Thyroid gland (tissue), 4 donors: ENCODE data around the gene MYL3. TPM values are rescaled to one million over a fixed set of nuclear protein-coding genes. Genes with fewer than 3 reads are reported as not detected.

Source experiments
- DNase-seq, 2 donors: peaks; one replicate each; pipeline ENCODE4 v3.0.0-alpha.2; 2019
- H3K27ac ChIP-seq, 3 donors: fragments of 200-600 bp; sonication (generic); 1 replicate in 2 of 3; 2 replicates in 1 of 3; pipeline ENCODE4 v1.5.1; 2016 to 2019; ENCODE audit warnings: mild to moderate bottlenecking in 1 of 3, moderate library complexity in 1 of 3
- H3K27me3 ChIP-seq: fragments of 200-600 bp; sonication (generic); one replicate; pipeline ENCODE4 v1.5.1; 2019
- H3K36me3 ChIP-seq, 2 donors: fragments of 200-600 bp; sonication (generic); one replicate each; pipeline ENCODE4 v1.5.1; 2016 to 2019
- H3K4me1 ChIP-seq, 2 donors: fragments of 200-600 bp; sonication (generic); one replicate each; pipeline ENCODE4 v1.5.1; 2017 to 2019
- H3K4me3 ChIP-seq, 3 donors: fragments of 200-600 bp; sonication (generic); replicated peaks in 1 of 3; 1 replicate in 2 of 3; 2 replicates in 1 of 3; pipeline ENCODE4 v1.5.1; 2016; ENCODE audit warnings: mild to moderate bottlenecking in 1 of 3
- H3K9me3 ChIP-seq: fragments of 200-600 bp; sonication (generic); one replicate; pipeline ENCODE4 v1.5.1; 2017
- CTCF ChIP-seq, 6 experiments: fragments of 200-600 bp in 3 of 6; fragments of 450-650 bp in 3 of 6; sonication (generic) in 3 of 6; IDR thresholded peaks; one replicate each; pipeline ENCODE4 v1.5.1; 2016 to 2019; ENCODE audit warnings: antibody characterized with exemption in 6 of 6, mild to moderate bottlenecking in 2 of 6, inconsistent platforms in 1 of 6, moderate library complexity in 1 of 6
- POLR2A ChIP-seq, 2 donors: fragments of 450-650 bp; IDR thresholded peaks; one replicate each; pipeline ENCODE4 v1.6.1; 2017; ENCODE audit warnings: antibody characterized with exemption in 2 of 2, mild to moderate bottlenecking in 2 of 2, moderate library complexity in 1 of 2
- WGBS, 2 donors: methylation state at CpG; one replicate each; pipeline ENCODE4 v1.1.5; 2017; 5-methylcytosine and 5-hydroxymethylcytosine counted together
- intact Hi-C: fragments of 100-400 bp; cut with DNase I; formaldehyde crosslinking; loops from one replicate; pipeline ENCODE4 v1.15.1; 2023
- total RNA-seq, 4 donors: library from RNA; depleted of rRNA; stranded (reverse); fragments of >200 nt; gene quantifications; one replicate each; pipeline ENCODE4 v1.2.3, GENCODE V29; 2016

Gene MYL3
- total RNA-seq, 4 donors from 2014 or later: 1.8 to 2.8 TPM; not detected in 2

GRCh38 chr3:46908986-46909534, 45.8 kb upstream of the MYL3 start:
- Histone ChIP-seq H3K27ac (no peak overlapping the region), H3K27me3 (no peaks in the 10 kb centered on the region), H3K4me3 (no peak overlapping the region), H3K36me3 (no peaks in the 10 kb centered on the region), H3K4me1 (peaks cover 12 to 31% of the 10 kb centered on the region in 2 donors), H3K9me3 (no peaks in the 10 kb centered on the region)
- 69 to 80% methylated on average over 1 to 2 of the region's 8 CpGs for WGBS, 2 donors
- intact Hi-C loops: loop anchor here (5.0 kb wide), 2 partner anchors 42 to 202 kb away; no protein-coding TSS in a partner anchor
- DNase-seq: no peak
- TF ChIP-seq CTCF (IDR thresholded peaks at IDR 0.05) (no peak), POLR2A (IDR thresholded peaks at IDR 0.05) (no peak)

DNA sequence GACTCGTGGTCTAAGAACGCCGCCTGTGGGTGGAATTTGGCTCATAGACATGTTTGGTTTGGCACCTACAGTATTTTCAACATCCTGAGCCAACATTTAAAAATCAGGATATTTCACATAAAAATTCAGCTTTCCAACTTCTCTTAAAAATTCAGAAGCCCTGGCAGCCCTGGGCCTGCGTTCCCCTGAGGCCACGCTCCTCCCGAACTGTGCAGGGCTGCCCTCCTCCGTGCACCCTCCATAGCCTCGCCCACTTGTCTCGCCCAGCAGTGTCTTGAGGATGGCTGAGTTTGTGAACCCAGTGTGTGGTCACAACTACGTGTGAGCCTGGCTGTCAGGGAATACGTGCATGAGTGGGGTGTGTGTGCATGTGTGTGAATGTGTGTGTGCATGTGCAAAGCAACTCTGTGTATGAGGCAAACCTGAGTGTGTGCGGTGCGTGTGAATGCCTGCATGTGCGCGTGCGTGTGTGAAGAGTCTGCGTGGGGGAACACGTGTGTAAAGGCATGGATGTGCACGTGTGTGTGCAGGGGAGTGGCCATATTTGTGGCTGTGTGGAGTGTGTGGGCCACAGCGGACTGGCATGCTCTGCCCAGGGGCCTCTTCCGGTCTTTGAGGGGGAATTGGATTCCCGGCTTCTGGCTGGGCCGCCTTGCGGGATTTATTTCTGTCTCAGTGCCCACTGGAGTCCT, 45.2 kb upstream of the MYL3 start:
- H3K9me3 ChIP-seq: no peaks in the 10 kb centered on the region
- WGBS, 2 donors: 47 to 59% methylated on average over 24 of the region's 24 CpGs
- no peaks in the 10 kb centered on the region for H3K36me3 ChIP-seq
- H3K4me3 ChIP-seq: no peak overlapping the region
- no peak overlapping the region for H3K27ac ChIP-seq
- peak; percentile 47 to 59 for DNase-seq
- H3K4me1 ChIP-seq: peaks cover 12 to 25% of the 10 kb centered on the region in 2 donors
- TF ChIP-seq POLR2A (IDR thresholded peaks at IDR 0.05) (no peak), CTCF (IDR thresholded peaks at IDR 0.05) (peak in 3 of 6 experiments; percentile 7 to 58 (median 40))
- intact Hi-C loops: loop anchor here (5.0 kb wide), 2 partner anchors 41 to 201 kb away; no protein-coding TSS in a partner anchor
- no peaks in the 10 kb centered on the region for H3K27me3 ChIP-seq

GRCh38 chr3:46907960-46908293, 44.7 kb upstream of the MYL3 start:
- Histone ChIP-seq H3K27me3 (no peaks in the 10 kb centered on the region), H3K27ac (no peak overlapping the region), H3K36me3 (no peaks in the 10 kb centered on the region), H3K4me3 (no peak overlapping the region), H3K4me1 (peaks cover 12 to 23% of the 10 kb centered on the region in 2 donors), H3K9me3 (no peaks in the 10 kb centered on the region)
- no peak for DNase-seq
- 50 to 74% methylated on average over 1 of the region's 1 CpG for WGBS, 2 donors
- TF ChIP-seq CTCF (IDR thresholded peaks at IDR 0.05) (peak in 2 of 6 experiments; percentile 52 to 53), POLR2A (IDR thresholded peaks at IDR 0.05) (no peak)
- intact Hi-C loops: loop anchor here (5.0 kb wide), 2 partner anchors 41 to 201 kb away; no protein-coding TSS in a partner anchor

DNA sequence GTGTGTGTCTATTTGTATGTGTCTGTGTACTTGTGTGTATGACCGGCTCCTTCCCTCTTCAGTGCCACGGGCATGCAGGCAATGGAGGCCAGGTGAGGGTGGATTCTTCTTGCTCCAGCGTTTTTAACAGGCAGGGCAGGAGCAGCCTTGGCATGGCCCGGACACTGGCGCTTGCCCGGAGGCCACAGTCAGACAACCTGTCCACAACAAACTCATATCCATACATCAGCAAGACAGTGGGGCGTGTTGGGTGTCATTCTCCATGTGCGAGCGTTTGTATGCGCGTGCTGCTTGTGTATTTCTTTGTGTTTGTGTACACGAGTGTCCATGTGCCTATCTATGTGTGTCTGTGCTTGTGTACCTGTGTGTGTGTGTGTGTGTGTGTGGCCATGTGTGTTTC, 44.0 kb upstream of the MYL3 start:
- intact Hi-C loops: loop anchor here (5.0 kb wide), 2 partner anchors 40 to 200 kb away; no protein-coding TSS in a partner anchor
- WGBS, 2 donors: 82 to 91% methylated on average over 12 of the region's 12 CpGs
- Histone ChIP-seq H3K4me3 (no peak overlapping the region), H3K27me3 (no peaks in the 10 kb centered on the region), H3K9me3 (no peaks in the 10 kb centered on the region), H3K27ac (no peak overlapping the region), H3K4me1 (peaks cover 12 to 23% of the 10 kb centered on the region in 2 donors), H3K36me3 (no peaks in the 10 kb centered on the region)
- TF ChIP-seq POLR2A (IDR thresholded peaks at IDR 0.05) (no peak), CTCF (IDR thresholded peaks at IDR 0.05) (no peak)
- no peak for DNase-seq

- H3K4me1 ChIP-seq: peaks cover 12 to 23% of the 10 kb centered on the region in 2 donors
- no peaks in the 10 kb centered on the region for H3K9me3 ChIP-seq
- WGBS, 2 donors: 100% methylated on average over 1 of the region's 4 CpGs; no CpG with 5 or more reads in 1 of the 2 donors
- H3K36me3 ChIP-seq: no peaks in the 10 kb centered on the region
- H3K27ac ChIP-seq: no peak overlapping the region
- no peak overlapping the region for H3K4me3 ChIP-seq
- no peaks in the 10 kb centered on the region for H3K27me3 ChIP-seq
- no peak for DNase-seq
- TF ChIP-seq CTCF (IDR thresholded peaks at IDR 0.05) (no peak), POLR2A (IDR thresholded peaks at IDR 0.05) (no peak)
- intact Hi-C loops: loop anchor here (5.0 kb wide), 2 partner anchors 39 to 199 kb away; no protein-coding TSS in a partner anchor
These were observed 43.3 kb upstream of the MYL3 start for GRCh38 chr3:46906471-46907058.
